HG02973 (cell line): ENCODE results near the gene CCNG2.

Source experiments
- ATAC-seq: cut with Tn5 transposase; IDR thresholded peaks from one replicate; pipeline ENCODE4 v1.9.1; 2021; ENCODE audit warnings: moderate library complexity; ENCODE audit not compliant: unreplicated experiment

The CCNG2 gene

DNA sequence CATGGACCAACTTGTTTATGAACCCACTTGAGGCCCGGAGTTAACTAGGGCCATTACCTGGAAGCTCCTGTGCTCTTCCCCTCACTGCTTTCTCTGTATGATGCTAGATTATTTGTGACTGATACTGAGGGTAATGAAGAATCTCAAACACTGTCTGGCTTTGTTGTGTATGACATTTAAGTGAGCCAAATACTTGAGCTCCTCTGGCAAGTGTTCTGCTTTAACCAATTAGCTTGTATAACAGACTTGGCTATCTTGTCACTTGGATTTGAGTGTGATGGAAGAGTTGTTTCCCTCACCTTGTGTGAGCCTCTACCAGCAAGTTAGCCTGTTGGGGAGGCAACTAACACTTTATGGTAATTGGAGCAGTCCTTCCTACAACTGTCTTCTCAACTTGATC, 42.7 kb downstream of the CCNG2 start:
- no peak for ATAC-seq

DNA sequence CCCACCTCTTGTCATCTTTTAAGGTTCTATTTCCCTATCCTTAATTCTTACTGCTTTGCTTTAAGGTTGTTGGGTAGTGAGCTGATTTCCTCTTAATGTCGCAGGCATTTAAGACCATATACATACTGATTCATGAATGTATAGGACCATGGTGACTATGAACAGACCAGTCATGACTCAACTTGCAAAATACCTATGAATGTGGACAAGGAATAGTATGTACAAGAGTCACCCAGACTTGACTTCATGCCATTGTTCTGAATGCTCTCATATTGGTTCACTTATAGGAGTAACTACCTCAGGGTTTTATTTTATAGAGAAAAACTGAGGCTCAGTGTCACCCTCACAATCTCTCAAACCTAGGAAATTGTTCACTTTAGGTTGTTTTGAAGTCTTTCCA, 44.3 kb downstream of the CCNG2 start:
- no peak for ATAC-seq

DNA sequence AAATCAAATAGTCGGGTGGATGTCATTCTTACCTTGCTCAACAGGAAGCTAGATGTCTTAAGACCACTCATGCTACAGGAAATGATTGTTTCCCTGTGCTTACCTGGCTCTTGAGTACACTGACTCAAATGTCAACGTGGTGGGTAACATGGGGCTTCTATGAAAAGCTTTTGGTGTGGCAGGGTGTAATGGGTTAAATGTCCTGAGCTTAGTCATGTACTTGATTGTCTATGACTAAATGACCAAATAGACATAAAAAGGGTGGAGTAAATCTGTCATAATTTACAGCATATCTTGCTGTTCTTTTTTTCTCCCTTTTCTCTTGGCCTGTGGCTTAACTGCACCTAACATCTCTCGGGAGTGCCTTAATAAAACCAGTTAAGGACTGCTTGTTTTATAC, 44.9 kb downstream of the CCNG2 start:
- no peak for ATAC-seq

DNA sequence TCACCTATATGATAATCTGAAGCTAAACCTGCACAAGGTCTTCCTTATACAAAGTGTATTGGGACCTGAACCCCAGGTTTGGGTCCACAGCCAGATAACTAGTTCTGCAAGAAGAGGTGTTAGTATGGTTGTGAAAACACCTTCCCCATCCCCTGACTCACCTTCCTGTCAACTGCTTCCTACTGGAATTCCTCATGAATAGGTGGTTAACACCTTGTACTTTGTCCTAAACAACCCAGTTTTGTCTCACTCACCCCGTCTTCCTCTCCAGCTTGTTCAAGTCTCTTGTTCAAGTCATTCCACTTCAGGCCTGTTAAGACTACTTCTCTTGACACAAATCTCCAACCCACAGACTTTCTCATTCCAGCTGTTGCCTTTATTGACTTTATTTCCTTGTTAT, 45.5 kb downstream of the CCNG2 start:
- no peak for ATAC-seq

DNA sequence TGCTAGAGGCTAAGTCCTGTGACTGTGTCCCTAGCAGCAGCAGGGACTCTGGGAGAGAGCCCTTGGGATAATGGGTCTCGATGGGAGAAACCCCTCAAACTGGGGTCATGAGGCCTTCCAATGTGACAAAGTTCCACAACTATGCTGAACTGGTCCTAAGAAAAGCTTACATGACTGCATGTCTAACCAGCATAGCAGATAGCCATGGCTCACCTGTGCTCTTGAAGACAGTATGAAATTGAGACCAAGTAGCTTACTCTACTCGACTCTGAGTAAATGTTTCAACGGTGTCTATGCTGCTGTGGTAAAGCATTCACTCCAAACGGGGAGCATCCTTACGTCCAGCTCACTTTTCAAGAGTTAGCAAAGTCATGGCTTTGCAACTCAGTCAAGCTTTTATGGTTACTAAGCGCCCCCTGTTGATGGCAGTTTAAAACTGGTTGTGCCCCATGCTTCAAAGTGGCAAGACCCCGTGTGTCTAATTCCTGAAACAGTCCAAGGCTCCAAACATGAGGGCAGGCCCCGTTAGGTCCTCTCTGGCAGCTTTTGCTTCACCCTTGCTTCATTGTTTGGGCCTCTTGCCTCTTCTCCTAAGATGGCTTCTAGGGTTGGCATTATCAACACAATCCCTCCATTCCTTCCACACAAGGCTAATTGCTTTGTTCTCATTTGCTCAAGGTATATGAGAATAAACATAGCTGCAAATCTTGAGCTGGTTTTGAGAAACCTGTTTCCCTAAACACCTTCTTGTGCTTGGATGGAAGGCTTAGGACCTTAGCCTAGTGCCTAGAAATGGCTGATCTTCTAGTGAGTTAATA, 46.6 kb downstream of the CCNG2 start:
- ATAC-seq = peak; percentile 70

DNA sequence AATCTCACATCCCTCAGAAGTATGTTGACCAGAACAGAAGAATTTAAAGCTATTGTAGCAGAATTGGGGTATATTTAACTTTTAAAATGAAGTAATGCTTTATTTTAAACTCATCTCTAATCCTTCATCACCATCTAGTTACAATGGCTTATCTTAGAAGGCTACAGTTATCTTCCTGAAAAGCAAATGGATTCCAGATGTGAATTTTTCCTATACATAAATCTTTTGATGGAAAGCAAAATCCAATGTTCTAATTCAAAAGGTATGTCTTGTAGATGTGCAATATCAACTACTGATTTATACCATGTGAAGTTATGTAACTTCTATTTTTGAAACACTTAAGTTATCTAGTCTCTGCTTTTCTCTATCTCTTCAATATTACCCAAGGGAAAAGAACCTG, 47.6 kb downstream of the CCNG2 start:
- ATAC-seq = no peak

DNA sequence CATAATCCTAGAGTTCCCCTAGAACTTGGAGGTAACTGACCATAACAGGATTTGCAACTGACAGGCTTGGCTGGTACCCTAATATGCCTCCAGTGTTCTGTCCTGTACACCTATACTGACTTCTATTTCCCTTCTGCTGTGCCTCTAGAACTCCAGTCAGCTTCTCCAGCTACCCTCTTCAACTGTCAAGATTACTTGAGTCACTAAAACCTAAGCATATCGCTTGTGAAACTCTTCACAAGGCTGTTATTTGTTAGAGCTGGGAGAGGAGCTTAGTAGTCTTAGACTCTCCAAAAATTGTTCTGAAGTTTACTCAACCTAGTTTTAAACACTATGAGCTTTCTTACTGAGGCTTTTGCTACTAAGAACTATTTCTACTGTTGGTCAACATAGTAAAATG, 52.0 kb downstream of the CCNG2 start:
- no peak for ATAC-seq

DNA sequence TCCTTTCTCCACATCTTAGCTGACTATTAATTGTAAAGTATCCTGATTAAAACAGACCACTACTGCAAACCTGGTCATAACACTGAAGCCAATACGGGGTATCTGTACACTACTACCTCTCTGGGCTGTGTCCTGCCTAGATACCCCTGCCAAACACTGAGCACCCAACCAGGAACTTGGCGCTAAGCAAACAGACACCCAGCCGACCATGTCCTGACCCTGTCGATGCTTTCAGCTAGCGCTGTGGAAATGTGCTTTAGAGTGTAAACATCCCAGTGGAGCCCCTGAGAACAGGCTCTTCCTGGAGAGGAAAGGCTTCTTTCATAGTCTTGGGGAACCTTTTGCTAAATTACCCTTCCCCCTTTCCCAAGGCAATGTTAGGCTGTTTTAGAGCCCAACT, 52.9 kb downstream of the CCNG2 start:
- no peak for ATAC-seq

DNA sequence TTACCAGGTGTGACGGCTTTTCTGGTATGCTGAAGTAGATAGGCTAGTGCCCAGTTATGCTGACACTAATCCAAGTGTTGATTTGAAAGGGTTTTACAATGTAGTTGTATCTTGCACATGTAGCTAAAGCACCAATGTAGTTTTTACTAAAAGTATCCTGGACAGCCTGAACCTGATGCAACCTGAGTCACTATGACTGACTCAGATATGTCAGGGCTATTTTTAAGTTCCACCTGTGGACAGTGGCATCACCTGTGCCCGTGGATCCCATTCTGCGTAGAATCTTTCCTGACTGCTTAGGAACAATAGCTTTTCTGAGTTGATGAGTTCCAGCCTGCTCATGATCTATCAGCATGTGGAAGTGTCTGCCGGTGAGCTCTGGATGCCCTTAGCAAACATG, 58.1 kb downstream of the CCNG2 start:
- ATAC-seq = no peak

DNA sequence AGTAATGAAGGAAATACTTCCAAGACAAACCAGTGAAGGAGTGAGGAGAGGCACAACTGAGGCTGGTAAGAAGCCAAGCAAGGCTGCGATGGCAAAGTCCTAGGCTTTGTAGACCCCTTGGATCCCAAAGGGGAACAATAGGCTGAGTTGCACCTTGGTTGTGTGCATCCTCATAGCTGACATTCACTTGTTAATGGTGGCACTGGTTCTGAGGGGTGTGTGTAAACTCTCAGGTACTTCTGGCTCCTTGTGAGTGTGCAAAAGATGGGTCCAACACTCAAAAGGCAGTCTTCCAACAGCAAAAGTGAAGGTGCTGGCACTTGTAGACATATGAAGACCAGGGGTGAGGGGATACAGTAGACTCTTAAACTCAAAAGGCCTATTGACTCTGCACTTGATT, 60.5 kb downstream of the CCNG2 start:
- no peak for ATAC-seq

DNA sequence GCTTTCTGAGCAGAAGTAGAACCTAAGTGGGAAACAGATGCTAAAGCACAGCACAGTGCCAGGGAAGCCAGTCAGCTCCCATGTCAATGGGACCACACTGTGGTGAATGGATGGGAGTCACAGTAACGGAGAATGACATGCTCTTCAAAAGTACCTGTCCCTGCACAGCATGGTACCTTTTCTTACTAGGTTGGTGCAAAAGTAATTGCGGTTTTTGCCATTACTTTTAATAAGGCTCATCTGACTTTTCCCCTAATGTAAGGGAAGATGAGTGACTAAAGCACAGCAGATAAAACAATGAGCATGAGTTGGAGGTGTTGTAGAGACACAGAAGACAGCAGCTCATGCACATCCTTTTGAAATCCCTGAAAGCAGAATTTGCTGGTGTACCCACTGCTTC, 62.3 kb downstream of the CCNG2 start:
- ATAC-seq = no peak
